ENCODE results near the gene FMO5.

GRCh38 chr1:147273409-147274336 is 48.5 kb upstream of the FMO5 start:
- peak; percentile 25 to 72 (median 55) for TF ChIP-seq CTCF (IDR thresholded peaks at IDR 0.05)
- no peak for TF ChIP-seq POLR2A (IDR thresholded peaks at IDR 0.05)

All from adrenal gland (tissue), 5 donors.